EL (cell line): Measurements from ENCODE around the gene PM20D1.
"Not testable (repeated sequence)": the region's sequence is repeated elsewhere in the genome, so short reads cannot be mapped to it uniquely, and the experiment has no call there.

Source experiments
- DNase-seq: peaks from one replicate; pipeline ENCODE4 v3.0.0-alpha.2; 2016

Gene PM20D1

DNA sequence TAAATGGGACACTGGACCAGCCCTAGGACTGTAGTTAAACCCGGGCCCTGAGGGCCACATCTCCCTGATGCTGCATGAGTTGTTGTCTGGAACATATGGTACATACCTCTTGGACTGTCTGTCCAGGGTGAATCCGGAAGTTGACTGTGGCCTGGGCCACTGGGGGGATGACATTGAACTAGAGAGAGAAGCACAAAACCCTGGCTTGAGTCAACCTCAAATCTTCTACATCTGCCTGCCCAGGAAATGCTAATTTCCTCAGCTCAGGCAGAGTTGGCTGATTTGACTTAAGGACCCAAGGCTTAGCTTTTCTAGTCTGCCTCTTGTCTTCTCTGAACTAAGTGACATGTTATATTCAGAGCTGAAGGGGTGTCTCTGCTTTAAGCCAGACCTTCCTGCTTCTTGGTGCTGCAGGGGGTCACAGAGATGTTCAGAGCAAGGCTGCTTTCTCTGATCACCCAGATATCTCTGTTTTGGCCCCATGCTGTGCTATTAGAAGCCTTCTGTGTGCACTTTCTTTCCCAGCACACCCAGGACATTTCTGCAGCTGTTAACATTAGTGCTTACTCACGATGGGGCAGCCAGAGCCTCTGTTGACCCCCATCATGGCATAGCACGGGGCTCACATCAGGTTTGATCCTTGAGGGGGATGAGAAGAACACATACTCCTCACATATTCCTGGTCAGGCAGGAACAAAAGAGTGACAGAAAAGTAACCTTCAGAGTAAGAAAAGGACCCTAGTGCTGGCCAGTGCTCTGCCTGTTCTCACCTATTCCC is 9.6 kb downstream of the PM20D1 start:
- DNase-seq, result no peak

DNA sequence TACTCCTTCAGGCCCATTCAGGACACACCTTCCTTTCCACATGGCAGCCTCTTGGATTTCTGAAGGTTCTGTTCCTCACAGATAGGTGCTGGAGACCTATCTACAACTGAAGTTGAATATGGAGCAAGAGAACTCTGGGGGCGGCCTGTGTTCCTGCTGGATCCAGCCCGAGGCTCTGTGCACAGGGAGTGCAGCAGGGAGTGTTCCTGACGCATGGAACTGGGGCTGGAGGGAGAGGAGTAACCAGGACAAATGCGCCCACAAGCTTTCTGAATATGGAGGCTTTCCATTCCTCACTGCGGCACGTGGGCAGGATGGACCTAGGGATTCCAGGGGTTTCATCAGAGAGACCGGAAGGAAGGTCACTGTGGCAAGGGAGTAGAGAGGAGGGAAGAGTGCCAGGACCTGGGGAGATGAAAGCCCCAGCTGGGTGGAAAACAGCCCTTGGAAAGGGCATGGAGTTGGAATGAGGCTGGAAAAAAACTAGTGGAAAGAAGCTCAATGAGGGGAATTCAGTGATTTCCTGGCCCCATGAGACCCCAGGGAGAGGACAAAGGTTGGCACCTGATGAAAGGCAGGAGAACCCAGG is 12.5 kb downstream of the PM20D1 start:
- DNase-seq, result no peak

DNA sequence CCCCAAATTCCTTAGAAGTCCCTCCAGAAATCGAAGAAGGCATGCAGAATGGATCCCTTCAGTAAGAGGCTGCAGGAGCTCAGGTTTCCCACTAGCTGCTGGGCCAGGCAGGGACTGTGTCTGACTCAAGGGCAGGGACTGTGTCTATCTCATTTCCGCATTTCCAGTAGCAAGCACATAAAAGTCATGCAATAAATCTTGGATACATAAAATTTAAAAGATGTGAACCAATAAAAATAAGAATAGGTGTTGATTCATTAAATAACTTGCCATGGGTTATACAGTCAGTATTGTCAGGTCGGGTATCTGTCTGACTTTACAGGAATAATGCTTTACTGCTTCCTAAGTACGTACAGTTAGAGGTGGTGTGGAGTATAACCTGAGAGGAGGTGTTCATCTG is 15.2 kb downstream of the PM20D1 start:
- no peak for DNase-seq

DNA sequence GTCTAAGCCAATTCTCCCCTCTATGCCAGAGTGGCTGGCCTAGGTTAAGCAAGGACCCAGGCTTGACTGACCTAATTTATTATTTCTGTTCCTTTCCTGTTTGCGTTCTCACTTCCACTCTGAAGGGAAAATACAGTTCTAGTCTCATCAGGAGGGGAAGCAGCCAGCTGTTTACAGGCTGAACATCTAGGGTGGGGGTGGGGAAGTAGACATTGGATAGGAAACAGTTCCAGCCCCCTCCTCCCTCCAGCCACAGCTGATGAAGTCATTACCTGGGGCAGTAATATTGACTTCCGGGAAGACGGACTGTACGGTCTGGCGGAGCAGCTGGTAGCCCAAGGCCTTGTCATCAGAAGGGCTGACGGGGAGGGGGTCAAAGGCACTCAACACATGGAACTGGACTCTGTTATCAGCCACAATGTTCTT is 17.6 kb downstream of the PM20D1 start:
- DNase-seq, result no peak

DNA sequence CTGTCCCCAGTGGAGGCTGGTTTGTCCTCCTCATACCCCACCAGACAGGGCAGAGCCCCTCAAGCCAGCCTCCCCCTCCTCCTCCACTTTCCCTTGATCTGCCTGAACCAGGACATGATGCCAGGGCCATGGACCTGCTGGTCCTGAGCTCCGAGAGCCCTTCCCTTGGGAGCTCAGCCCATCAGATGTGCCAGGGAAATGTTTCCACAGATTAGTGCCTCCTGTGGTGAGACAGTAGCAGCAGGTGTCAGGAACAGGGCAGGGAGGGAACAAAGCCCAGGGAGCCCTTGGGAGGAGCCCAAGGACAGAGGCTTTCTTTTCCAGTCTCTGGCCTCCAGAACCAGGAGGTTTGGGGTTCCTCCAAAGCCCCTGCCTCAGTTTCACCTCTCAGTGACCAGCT is 22.3 kb downstream of the PM20D1 start:
- no peak for DNase-seq

DNA sequence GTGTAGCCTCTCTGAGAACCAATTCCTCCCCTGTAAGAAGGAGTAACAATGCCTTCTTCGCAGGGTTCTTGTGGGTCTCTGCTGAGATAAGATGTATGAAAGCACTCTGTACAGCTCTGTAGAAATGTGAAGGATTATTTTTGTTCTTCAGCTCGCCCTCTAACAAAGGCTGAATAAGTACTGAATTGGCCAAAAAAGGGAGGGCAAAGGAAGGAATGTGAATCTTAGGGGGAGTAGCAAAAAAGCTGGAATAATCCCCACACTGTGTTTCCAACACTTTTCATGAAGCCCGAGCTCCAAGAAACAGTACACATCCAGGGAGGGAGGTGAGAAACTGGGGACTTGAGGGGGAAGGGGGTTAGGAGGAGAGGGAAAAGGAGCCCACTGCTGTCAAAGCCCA is 22.9 kb downstream of the PM20D1 start:
- no peak for DNase-seq

DNA sequence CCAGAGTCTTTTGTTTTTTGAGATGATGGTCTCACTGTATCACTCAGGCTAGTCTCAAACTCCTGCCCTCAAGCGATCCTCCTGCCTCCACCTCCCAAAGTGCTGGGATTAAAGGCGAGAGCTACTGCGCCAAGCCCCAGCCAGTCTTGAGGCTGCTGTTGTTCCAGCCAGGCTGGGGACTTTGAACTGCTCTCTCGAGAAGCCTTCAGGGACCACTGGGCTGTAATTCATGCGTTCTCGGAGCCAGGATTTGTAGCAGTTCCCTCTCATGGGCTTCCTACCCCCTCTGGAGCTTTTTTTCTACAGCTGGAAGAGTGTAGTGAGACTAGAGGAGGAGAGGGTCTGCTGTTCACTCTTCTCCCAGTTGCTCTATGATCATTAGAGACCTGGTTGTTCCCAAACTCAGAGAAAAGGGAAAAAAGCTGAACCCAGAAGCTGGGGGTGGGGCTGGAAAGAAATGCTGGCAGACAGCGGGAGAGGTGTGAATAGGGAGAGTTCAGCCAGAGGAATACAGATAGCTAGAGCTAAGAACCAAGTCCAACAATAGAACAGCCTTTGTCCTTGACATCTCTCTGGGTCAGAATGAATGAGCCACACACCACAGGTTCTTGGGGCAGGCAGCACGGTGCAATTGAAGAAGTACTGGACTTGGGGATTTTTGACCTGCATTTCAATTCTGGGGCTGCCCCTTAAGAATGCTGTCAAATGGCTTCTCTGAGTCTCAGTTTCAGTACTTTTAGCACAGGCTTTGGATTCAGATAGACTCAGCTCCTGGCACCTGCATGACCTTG is 23.7 kb downstream of the PM20D1 start:
- DNase-seq, result no peak

DNA sequence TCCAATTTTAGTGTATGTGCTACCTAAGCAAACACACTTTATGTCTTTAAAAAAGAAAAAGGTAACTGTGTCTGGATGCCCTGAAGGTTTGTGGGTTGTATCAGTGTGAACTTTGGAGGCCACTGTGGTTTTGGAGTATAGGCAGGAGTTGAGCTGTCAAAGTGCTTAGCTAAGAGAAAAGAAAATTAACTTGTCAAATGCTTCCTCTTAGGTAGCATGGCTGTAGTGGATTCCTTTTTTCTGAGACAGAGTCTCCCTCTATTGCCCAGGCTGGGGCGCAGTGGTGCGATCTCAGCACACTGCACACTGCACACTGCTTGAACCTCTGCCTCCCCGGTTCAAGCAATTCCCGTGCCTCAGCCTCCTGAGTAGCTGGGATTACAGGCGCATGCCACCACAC is 25.8 kb downstream of the PM20D1 start:
- DNase-seq, result no peak

DNA sequence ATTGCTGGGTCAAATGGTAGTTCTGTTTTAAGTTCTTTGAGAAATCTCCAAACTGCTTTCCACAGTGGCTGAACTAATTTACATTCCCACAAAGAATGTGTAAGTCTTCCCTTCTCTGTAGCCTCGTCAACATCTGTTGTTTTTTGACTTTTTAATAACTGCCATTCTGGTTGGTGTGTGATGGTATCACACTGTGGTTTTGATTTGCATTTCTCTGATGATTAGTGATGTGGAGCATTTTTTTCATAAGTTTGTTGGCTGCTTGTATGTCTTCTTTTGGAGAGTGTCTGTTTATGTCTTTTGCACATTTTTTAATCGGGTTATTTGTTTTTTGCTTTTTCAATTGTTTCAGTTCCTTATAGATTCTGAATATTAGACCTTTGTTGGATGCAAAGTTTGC is 26.7 kb downstream of the PM20D1 start:
- not testable (repeated sequence) for DNase-seq

DNA sequence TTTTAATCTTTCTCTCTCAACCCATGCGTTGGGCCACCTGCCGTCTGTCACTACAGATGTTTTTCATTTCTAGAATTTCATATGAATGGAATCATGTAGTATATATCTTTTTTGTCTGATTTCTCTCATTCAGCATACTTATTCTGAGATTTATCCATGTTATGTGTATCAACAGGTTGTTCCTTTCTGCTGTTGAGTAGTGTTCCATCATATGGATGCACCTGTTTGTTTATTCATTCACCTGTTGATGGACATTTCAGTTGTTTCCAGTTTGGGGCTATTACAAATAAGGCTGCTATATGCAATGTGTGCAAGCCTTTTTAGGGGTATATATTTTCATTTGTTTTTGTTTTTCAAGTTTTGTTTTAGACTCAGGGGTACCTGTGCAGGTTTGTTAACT is 27.5 kb downstream of the PM20D1 start:
- DNase-seq, result no peak

DNA sequence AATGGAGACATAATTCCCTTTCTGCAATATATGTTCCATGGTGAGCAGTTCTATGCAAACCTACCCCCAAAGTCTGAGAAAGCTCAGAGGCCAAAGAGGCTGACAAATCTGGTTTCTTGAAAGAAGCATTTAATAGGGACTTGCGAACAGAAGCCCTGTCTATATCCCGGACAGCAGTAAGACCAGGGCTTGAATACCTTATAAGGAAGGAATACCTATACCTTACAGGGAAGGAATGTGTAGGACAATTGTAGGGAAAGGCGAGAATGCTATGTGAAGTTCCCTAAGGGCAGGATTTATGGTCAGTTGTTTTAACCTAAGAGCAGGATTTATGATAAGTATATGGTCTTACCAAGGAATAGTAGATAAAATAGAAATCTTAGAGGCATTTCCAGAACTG is 31.9 kb downstream of the PM20D1 start:
- no peak for DNase-seq

DNA sequence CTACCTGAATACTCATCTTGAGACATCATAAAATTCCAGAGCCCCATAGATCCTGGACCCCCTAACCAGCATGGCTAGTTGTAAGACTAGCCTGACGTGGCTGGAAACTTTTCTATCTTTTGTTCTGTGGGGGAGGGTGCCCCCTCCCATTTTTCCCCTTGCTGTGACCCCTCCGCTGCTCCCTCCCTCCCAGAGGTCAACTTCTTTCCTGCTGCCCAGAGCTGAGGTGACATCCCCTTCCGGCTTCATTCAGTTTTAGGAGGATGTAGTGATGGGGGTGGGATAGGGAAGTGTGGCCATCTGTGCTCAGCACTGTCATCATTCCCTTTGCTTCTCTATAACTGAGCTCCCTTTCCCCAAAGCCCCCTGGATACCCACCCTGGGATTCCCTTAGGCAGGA is 32.6 kb downstream of the PM20D1 start:
- no peak for DNase-seq

DNA sequence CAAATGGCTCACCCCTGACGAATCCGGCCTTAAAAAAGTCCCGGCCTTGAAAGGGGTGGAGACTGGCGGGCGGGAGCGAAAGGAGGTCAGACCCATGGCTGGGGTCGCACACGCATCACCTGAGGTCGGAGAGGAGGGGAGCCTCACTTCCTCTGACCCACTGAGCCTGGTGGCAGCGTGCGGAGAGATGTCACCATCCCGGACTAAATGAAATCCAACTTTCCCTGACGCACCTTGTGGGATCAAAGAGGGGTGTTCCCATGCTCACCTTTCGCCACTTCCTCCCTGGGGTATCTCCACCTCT is 36.2 kb downstream of the PM20D1 start:
- DNase-seq, result no peak

DNA sequence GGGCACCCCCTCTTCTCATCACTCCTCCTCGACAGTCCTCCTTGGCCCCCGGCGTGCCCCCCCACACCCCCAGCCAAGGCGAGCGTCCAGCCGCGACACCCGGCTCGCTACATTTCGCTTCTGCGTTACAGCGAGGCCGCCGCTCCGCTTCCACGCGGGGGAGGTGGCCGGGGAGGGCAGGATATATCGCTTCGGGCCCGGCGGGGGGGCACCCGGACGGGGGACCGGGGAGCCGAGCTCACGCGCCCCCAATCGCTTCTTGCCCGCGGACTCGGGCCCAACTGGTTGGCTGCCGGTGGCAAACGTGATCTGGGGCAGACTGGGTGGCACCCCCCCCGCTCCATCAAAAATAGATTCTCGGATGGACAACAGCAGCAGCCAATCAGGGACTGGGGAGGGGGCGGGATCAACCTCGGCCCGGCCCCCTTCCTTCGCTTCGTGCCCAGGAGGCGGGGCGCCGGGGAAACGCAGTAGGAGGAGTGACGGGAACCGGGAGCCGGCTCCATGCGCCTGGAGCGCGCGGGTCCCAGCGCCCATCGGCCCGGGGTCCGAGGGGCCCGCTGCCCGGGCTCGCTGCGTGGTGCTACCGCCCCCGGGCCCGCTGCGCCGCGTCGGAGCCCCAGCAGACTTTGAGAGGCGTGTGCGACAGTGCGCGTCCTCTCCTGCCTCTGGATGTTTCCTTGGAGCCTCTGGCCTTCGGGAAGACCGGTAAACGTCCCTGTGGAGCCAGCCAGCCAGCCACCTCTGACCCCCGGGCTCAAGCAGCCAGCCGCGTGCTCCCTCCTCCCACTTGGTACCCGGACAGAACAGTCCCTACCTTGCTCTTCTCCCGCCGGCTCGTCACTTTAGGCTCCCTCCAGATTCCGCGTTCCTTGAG is 36.8 kb downstream of the PM20D1 start, which contains the start of gene SLC41A1:
Gene SLC41A1, minus strand, starts transcription at position 321 of the 877 bp plus-strand sequence. CDS start 2,757 bp downstream, outside the sequence.
- peak; percentile 92 for DNase-seq

DNA sequence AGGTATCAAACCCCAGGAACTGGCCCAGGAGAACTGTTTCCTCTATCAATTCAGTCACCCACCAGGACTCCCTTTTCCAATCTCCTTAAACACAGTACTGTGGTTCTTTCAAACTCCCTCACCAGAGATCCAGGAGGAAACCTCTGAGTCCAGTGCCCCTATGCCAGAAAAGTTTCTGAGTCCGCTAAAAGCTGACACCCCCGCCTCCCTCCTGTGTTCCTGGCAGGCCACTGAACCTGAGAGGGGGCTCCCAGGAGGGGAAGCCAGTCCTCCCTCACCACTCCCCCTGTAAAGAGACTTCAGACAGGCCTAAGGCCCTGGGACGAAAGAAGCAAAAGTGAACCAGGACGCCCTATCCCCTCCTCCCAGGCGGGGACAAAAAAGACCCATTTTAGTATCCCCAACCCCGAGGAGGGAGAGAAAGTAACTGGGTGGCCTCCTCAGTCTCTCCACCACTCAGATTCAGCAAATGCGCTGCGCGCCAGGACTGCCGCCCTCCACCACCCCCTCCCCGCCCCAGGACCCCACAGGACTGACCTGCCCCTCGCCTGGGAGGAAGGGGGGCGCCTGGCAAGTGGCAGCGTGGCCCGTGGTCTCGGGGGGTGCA is 37.6 kb downstream of the PM20D1 start:
- DNase-seq, result peak; percentile 35

DNA sequence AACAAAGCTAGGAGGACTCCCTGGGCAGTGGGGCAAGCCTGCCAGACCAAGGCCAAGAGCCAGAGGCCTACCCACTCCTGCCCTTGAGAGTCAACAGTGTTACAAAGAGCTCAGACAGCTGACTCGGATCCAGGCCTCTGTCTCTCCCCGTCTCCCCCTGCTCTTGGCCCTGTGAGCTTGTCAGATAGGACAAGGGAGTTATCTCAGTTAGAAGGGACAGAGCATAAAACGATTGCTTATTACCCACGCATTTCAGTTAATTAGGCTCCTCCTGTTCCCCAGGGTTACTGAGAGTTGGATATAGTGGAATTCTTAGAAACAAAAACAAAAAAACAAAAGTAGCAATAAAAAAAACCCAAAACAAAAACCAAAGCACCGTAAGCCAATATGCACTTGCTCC is 38.3 kb downstream of the PM20D1 start:
- DNase-seq, result no peak

DNA sequence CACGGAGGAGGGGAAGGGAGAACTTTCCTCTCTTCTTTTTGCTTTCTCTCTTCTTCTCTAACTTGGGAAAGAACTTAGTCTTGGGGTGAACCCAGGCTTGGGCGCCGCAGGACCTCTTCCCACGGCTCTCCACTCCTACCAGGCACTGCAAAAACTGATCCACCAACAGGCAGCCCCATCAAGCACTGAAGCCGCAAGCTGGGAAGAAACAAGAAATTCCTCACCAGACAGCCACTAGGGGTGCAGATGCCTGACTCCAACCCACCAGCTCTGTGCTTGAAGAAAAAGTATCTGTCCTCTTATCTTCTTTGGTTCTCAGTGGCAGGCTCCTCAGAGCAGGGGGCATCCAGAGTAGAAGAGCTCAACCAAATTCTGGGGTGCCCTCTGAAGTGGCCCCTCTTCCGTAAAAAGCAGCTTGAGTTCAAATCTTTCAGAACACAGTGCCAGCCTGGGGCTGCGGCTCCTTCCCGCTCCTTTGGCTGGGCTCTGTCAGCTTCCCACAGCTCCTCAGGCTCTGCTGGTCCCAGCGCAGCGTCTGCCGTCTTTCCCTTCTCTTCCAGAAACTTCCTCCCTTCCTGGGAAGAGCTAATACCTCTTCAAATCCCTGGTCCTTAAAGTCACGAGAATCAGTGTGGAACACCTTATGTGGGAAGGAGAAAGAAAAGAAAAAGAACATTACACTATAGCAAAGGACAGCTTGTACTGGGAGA is 39.3 kb downstream of the PM20D1 start:
- no peak for DNase-seq

DNA sequence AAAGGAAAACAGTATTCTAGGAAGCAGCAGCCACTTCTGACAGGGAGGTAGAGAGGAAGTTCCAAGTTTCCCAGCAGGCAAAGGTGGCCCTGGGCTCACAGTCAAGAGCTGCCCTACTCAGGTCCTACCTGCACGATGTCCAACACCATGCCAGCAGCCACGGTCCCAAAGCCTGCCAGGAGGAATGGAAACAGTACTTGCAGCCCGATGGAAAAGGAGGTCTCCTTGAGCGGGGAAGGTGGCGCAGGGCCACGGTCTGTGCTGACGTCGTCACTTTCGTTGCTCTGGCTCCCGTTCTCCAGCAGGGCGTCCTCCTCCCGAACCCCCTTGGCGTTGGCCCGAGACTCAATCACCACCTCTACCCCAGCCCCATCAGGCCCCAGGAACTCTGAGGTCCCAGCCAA is 40.0 kb downstream of the PM20D1 start:
- DNase-seq, result no peak

DNA sequence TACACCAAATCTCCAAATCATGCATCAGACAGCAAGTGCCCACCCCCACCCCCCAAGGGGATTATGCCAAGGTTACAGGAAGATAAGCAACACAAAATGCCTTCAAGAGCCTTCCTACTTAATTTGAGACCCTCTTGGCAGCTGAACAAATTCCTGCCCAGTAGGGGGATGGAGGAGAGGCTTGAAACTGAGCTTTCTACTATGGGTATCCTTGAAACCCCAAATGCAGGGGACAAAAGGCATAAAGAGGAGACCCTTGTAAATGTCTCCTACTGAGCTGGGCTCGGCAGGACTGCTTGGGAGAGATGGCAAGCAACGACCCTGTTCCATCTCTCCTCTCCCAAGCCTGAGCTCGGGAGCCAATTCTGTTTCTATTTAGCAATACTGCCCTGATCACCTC is 40.5 kb downstream of the PM20D1 start:
- no peak for DNase-seq

DNA sequence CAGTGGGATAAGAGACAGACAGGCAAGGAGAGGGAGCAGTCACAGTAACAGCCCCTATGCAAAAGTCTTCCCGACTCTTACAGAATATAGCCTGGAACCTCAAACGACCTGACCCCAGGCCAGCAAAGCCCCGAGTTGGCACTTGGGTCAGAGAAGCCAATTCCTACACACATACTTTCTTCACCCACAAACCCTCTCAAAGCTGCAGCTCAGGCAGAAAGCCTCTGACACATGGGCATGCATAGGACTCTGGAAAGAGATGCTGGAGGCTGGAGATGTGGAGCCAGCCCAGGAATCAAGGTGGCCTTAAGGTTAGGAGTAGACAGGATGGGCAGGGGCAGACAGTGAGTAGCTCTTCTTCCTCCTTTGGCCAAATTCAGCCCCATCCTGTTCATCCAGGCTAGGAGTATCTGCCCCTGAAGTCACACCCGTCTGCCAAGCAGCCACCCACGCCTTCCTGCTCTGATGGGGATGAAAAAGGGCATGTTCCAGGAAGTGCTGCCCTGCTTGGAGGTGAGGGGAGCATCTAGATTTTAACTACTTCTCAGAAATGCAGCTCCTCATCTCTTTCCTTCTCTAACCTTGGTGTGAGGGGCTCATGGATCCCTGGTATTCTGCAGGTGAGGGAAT is 44.7 kb downstream of the PM20D1 start:
- no peak for DNase-seq

DNA sequence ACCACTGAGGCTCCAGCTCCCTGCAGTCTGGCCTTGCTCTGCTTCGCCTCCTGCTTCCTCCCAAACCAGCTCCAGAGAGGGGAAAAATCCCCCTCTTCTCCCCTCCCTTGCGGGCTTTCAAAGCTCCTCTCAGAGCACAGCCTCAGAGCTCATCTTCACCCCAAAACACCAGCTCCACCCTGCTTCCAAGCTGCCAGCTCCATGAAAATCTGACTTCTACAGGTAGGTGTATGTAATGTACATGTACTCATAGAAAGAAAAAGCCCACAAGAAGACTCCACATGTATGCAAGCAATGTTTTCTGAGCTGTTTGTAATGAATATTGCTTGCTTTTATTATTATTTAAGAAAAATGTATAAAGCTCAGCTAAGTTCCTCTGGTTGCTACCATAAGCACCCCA is 45.3 kb downstream of the PM20D1 start:
- no peak for DNase-seq

DNA sequence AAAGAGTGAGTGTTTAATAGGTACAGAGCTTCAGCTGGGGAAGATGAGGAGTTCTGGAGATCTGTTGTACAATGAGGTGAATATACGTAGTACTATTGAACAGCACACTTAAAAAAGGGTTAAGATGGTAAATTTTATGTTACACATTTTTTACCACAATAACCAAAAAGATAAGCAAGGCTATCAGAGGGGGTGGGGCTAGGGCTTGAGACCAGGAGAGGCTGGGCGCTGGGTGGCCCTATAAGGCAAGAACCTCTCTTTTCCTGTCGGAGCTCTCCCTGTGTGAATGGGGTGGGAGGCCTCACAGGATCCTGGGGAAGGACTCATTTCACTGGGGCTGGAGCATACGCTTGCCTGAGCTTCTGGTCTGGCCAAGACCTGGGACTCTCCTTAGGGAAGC is 45.9 kb downstream of the PM20D1 start:
- no peak for DNase-seq
